Caco-2 (cell line): Measurements from ENCODE around the gene MBP. TPM values are rescaled to one million over a fixed set of nuclear protein-coding genes. Genes with fewer than 3 reads are reported as not detected.

ENCODE experiments used
- BruUV-seq: library from RNA; stranded (reverse); fragments of 400-500 nt; replicated peaks from 2 replicates; lab custom pipeline; 2021; lab: Mats Ljungman, UMichigan
- CTCF ChIA-PET: fragments of 300-600 bp; sonication (Branson Sonifier 250); formaldehyde crosslinking; loops from one replicate; lab custom pipeline; 2022; ENCODE audit warnings: antibody characterized with exemption; lab: Charles Lee
- POLR2A ChIA-PET: fragments of 300-600 bp; sonication (Branson Sonifier 250); formaldehyde crosslinking; loops from one replicate; lab custom pipeline; 2022; ENCODE audit warnings: antibody characterized with exemption; lab: Charles Lee
- DNase-seq, 2 experiments: peaks; one replicate each; pipeline versions ENCODE4 v3.0.0 to v3.0.0-alpha.2; 2020 to 2022
- H3K27me3 ChIP-seq: replicated peaks from 2 replicates; pipeline ENCODE4 v1.6.0; 2011; ENCODE audit warnings: low read length; ENCODE audit not compliant: control insufficient read depth, insufficient read depth
- H3K36me3 ChIP-seq: 2 replicates; pipeline ENCODE4 v1.5.1; 2011; ENCODE audit warnings: low read length; ENCODE audit not compliant: control insufficient read depth, insufficient read depth
- H3K4me1 ChIP-seq: fragments of 250-450 bp; sonication (Bioruptor Pico); 2 replicates; pipeline ENCODE4 v1.5.1; 2020; ENCODE audit warnings: mild to moderate bottlenecking
- H3K4me3 ChIP-seq: 2 replicates; pipeline ENCODE4 v1.5.1; 2011; ENCODE audit warnings: low read depth, mild to moderate bottlenecking, control low read depth, low read length
- H3K9me3 ChIP-seq: fragments of 250-450 bp; sonication (Bioruptor Pico); 2 replicates; pipeline ENCODE4 v1.5.1; 2020; ENCODE audit warnings: mild to moderate bottlenecking, moderate library complexity
- H3K27ac Mint-ChIP-seq: one replicate; pipeline ENCODE4 v1.8.0; 2022; ENCODE audit warnings: mixed read lengths; ENCODE audit not compliant: unreplicated experiment
- H3K27me3 Mint-ChIP-seq: one replicate; pipeline ENCODE4 v1.8.0; 2022; ENCODE audit warnings: mixed read lengths; ENCODE audit not compliant: insufficient read depth, unreplicated experiment
- H3K36me3 Mint-ChIP-seq: one replicate; pipeline ENCODE4 v1.8.0; 2022; ENCODE audit warnings: mild to moderate bottlenecking, mixed read lengths; ENCODE audit not compliant: insufficient read depth, unreplicated experiment
- H3K4me1 Mint-ChIP-seq: one replicate; pipeline ENCODE4 v1.8.0; 2022; ENCODE audit warnings: low read depth, mixed read lengths; ENCODE audit not compliant: unreplicated experiment
- H3K4me3 Mint-ChIP-seq: one replicate; pipeline ENCODE4 v1.8.0; 2022; ENCODE audit warnings: mild to moderate bottlenecking, moderate library complexity, mixed read lengths; ENCODE audit not compliant: unreplicated experiment
- H3K9me3 Mint-ChIP-seq: one replicate; pipeline ENCODE4 v1.8.0; 2022; ENCODE audit warnings: mixed read lengths; ENCODE audit not compliant: unreplicated experiment
- intact Hi-C: fragments of 100-400 bp; cut with micrococcal nuclease; formaldehyde crosslinking; loops from one replicate; pipeline ENCODE4 v1.10.0; 2022; ENCODE audit not compliant: unreplicated experiment
- total RNA-seq: library from RNA; stranded (reverse); gene quantifications from 2 replicates; pipeline ENCODE4 v1.2.3, GENCODE V29; 2022
- TF ChIP-seq, protein P1 (sequence below), 2 experiments: fragments of 200-600 bp in 1 of 2; IDR thresholded peaks; 1 replicate in 1 of 2; 2 replicates in 1 of 2; pipeline versions ENCODE4 v1.5.1 to v1.8.0; 2011 to 2022; ENCODE audit warnings: antibody characterized with exemption in 1 of 2, control low read depth in 1 of 2, inconsistent platforms in 1 of 2, low read depth in 1 of 2, low read length in 1 of 2, mild to moderate bottlenecking in 1 of 2, moderate library complexity in 1 of 2; ENCODE audit not compliant: insufficient read depth in 1 of 2, severe bottlenecking in 1 of 2, unreplicated experiment in 1 of 2

MBP gene
- total RNA-seq, 1 experiment from 2014 or later: 11.4 TPM

DNA sequence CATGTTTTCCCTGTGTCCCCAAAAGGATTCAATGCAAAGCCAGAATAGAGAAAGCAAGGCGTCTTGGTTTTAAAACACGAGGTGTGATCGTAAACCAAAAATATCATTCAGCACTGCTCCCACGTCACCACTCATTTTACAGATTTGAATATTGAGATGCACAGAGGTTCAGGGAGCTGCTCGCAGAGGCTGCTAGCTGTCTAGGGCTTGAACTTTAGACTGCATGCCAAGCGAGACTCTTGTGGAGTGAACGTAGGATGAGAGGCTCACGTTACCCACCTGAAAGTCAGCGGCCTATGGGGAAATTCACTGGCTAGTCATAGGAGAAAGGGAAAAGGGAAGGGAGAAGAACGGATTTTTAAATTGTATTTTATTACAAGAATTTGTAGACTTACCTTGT is 130.1 kb downstream of the MBP start:
- POLR2A ChIA-PET: no interaction called here
- Histone ChIP-seq H3K27me3 (no peaks in the 10 kb centered on the region), H3K36me3 (no peaks in the 10 kb centered on the region), H3K4me3 (no peak overlapping the region), H3K9me3 (no peaks in the 10 kb centered on the region), H3K4me1 (no peaks in the 10 kb centered on the region)
- Mint-ChIP-seq H3K9me3 (no peaks in the 10 kb centered on the region), H3K4me1 (no peaks in the 10 kb centered on the region), H3K36me3 (no peaks in the 10 kb centered on the region), H3K27ac (no peak overlapping the region), H3K4me3 (no peak overlapping the region), H3K27me3 (no peaks in the 10 kb centered on the region)
- CTCF ChIA-PET: no interaction called here
- intact Hi-C loops: no loop called here
- BruUV-seq: no TSS peak
- no peak for DNase-seq
- TF ChIP-seq, protein P1, sequence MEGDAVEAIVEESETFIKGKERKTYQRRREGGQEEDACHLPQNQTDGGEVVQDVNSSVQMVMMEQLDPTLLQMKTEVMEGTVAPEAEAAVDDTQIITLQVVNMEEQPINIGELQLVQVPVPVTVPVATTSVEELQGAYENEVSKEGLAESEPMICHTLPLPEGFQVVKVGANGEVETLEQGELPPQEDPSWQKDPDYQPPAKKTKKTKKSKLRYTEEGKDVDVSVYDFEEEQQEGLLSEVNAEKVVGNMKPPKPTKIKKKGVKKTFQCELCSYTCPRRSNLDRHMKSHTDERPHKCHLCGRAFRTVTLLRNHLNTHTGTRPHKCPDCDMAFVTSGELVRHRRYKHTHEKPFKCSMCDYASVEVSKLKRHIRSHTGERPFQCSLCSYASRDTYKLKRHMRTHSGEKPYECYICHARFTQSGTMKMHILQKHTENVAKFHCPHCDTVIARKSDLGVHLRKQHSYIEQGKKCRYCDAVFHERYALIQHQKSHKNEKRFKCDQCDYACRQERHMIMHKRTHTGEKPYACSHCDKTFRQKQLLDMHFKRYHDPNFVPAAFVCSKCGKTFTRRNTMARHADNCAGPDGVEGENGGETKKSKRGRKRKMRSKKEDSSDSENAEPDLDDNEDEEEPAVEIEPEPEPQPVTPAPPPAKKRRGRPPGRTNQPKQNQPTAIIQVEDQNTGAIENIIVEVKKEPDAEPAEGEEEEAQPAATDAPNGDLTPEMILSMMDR (IDR thresholded peaks at IDR 0.05; ENCODE audit: insufficient read depth in 1 of 2, low read depth in 1 of 2, low read length in 1 of 2, severe bottlenecking in 1 of 2, unreplicated experiment in 1 of 2): no peak

DNA sequence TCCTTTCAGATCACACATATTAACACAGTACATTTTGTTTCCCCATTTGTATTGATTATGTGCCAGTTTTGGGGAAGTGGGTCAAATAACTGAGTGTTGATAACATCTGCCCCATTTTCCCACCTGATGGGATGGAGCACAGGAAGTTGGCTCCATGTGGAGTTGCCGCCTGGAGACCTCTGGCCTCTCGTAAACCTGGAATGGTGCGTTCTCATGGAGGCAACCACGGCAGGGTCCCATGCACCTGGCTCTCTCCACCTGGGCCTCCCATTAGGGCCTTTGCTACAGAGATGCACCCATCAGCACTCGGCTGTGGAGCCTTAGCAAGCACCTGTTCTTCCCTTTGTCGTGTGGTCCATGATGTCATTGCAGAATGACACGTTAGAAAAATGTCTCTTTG is 130.6 kb downstream of the MBP start:
- H3K4me1 Mint-ChIP-seq: no peaks in the 10 kb centered on the region
- BruUV-seq: no TSS peak
- no peak for DNase-seq
- TF ChIP-seq, protein P1 (IDR thresholded peaks at IDR 0.05; ENCODE audit: insufficient read depth in 1 of 2, low read depth in 1 of 2, low read length in 1 of 2, severe bottlenecking in 1 of 2, unreplicated experiment in 1 of 2): no peak
- no peaks in the 10 kb centered on the region for H3K27me3 Mint-ChIP-seq
- no peaks in the 10 kb centered on the region for H3K27me3 ChIP-seq
- ChIA-PET CTCF (no interaction called here), POLR2A (no interaction called here)
- H3K36me3 ChIP-seq: no peaks in the 10 kb centered on the region
- no peaks in the 10 kb centered on the region for H3K4me1 ChIP-seq
- H3K4me3 Mint-ChIP-seq: no peak overlapping the region
- H3K4me3 ChIP-seq: no peak overlapping the region
- H3K9me3 Mint-ChIP-seq: no peaks in the 10 kb centered on the region
- intact Hi-C loops: no loop called here
- H3K27ac Mint-ChIP-seq: no peak overlapping the region
- no peaks in the 10 kb centered on the region for H3K9me3 ChIP-seq
- H3K36me3 Mint-ChIP-seq: no peaks in the 10 kb centered on the region

DNA sequence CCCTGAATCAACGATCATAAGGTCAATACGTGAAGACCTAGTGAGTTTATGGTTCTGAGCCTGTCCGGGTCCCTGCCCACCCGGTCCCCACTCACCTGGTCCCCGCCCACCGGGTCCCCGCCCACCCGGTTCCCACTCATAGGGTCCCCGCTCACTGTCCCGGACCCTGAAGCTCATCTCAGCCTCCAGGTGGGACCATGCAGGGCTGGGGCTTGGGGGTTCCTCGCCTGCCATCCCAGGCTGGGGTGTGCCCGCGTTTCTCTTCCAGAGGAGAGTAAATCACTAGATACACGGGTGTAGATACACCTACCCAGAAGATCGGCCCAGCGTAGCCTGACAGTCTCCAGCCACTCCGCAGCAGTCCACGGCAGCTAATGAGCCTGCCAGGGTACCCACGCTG is 131.5 kb downstream of the MBP start:
- H3K27me3 Mint-ChIP-seq: no peaks in the 10 kb centered on the region
- TF ChIP-seq, protein P1 (IDR thresholded peaks at IDR 0.05; ENCODE audit: insufficient read depth in 1 of 2, low read depth in 1 of 2, low read length in 1 of 2, severe bottlenecking in 1 of 2, unreplicated experiment in 1 of 2): no peak
- no peaks in the 10 kb centered on the region for H3K36me3 ChIP-seq
- no TSS peak for BruUV-seq
- CTCF ChIA-PET: interaction anchor here (1.2 kb wide), 1 partner anchor 54 kb away, joined by 8 read pairs; no protein-coding TSS in a partner anchor
- intact Hi-C loops: no loop called here
- H3K4me3 Mint-ChIP-seq: no peak overlapping the region
- H3K27ac Mint-ChIP-seq: no peak overlapping the region
- H3K4me1 Mint-ChIP-seq: no peaks in the 10 kb centered on the region
- H3K9me3 ChIP-seq: no peaks in the 10 kb centered on the region
- POLR2A ChIA-PET: no interaction called here
- H3K27me3 ChIP-seq: no peaks in the 10 kb centered on the region
- no peak for DNase-seq
- H3K36me3 Mint-ChIP-seq: no peaks in the 10 kb centered on the region
- H3K4me1 ChIP-seq: no peaks in the 10 kb centered on the region
- no peak overlapping the region for H3K4me3 ChIP-seq
- H3K9me3 Mint-ChIP-seq: no peaks in the 10 kb centered on the region
